Fibroblast of lung (primary cell): Measurements from ENCODE around the gene TTF2. TPM values are rescaled to one million over a fixed set of nuclear protein-coding genes. Genes with fewer than 3 reads are reported as not detected.
A peak's percentile ranks its signal among the peaks of the same experiment; 100 is the strongest.

Experiments
- DNase-seq, 2 donors: peaks; one replicate each; pipeline versions ENCODE4 v3.0.0 to v3.0.0-alpha.2; 2010; ENCODE audit warnings: low read depth in 2 of 2
- H2AFZ ChIP-seq: 2 replicates; pipeline ENCODE4 v1.5.1; 2012; ENCODE audit warnings: low read length, control low read depth, inconsistent platforms
- H3K27ac ChIP-seq: 2 replicates; pipeline ENCODE4 v1.5.1; 2011; ENCODE audit warnings: low read length, control low read depth; ENCODE audit not compliant: insufficient read depth
- H3K27me3 ChIP-seq: 2 replicates; pipeline ENCODE4 v1.5.1; 2011; ENCODE audit warnings: mild to moderate bottlenecking, low read length; ENCODE audit not compliant: control insufficient read depth, insufficient read depth
- H3K36me3 ChIP-seq: 2 replicates; pipeline ENCODE4 v1.5.1; 2011; ENCODE audit warnings: low read length; ENCODE audit not compliant: control insufficient read depth, insufficient read depth
- H3K4me1 ChIP-seq: 2 replicates; pipeline ENCODE4 v1.5.1; 2011; ENCODE audit warnings: low read length; ENCODE audit not compliant: control insufficient read depth, insufficient read depth; ENCODE audit errors: extremely low read depth
- H3K4me2 ChIP-seq: 2 replicates; pipeline ENCODE4 v1.5.1; 2011; ENCODE audit warnings: low read length, control low read depth; ENCODE audit not compliant: insufficient read depth; ENCODE audit errors: extremely low read depth
- H3K4me3 ChIP-seq, 4 experiments: fragments of 200-600 bp in 1 of 4; sonication (generic) in 1 of 4; replicated peaks in 1 of 4; 2 replicates each; pipeline ENCODE4 v1.5.1; 2011 to 2016; ENCODE audit warnings: low read length in 4 of 4, low read depth in 3 of 4, mild to moderate bottlenecking in 3 of 4, control low read depth in 2 of 4, inconsistent platforms in 1 of 4, mixed read lengths in 1 of 4; ENCODE audit not compliant: insufficient read depth in 1 of 4; ENCODE audit errors: control extremely low read depth in 1 of 4
- H3K79me2 ChIP-seq: 2 replicates; pipeline ENCODE4 v1.5.1; 2012; ENCODE audit warnings: mild to moderate bottlenecking, low read length, inconsistent platforms; ENCODE audit not compliant: control insufficient read depth, insufficient read depth
- H3K9ac ChIP-seq: 2 replicates; pipeline ENCODE4 v1.5.1; 2011; ENCODE audit warnings: mild to moderate bottlenecking, low read length, control low read depth; ENCODE audit not compliant: insufficient read depth
- H3K9me3 ChIP-seq: 2 replicates; pipeline ENCODE4 v1.5.1; 2012; ENCODE audit warnings: low read depth, low read length; ENCODE audit not compliant: control insufficient read depth, insufficient read depth
- H4K20me1 ChIP-seq: 2 replicates; pipeline ENCODE4 v1.5.1; 2011; ENCODE audit warnings: low read length; ENCODE audit not compliant: control insufficient read depth, insufficient read depth; ENCODE audit errors: extremely low read depth
- CTCF ChIP-seq, 2 donors: IDR thresholded peaks in 1 of 2; conservative IDR thresholded peaks in 1 of 2; 1 replicate in 1 of 2; 2 replicates in 1 of 2; pipeline ENCODE4 v1.5.1; 2011 to 2012; ENCODE audit warnings: low read length in 2 of 2, control low read depth in 1 of 2, inconsistent platforms in 1 of 2, low read depth in 1 of 2, mild to moderate bottlenecking in 1 of 2
- EZH2 ChIP-seq: IDR thresholded peaks from 2 replicates; pipeline ENCODE4 v1.5.1; 2012; ENCODE audit warnings: low read length, control low read depth, mild to moderate bottlenecking; ENCODE audit errors: missing control alignments
- polyA plus RNA-seq, 2 donors: library from polyadenylated mRNA; depleted of rRNA in 1 of 2; stranded (reverse) in 1 of 2; unstranded in 1 of 2; fragments of >200 nt; gene quantifications; 2 replicates each; pipeline ENCODE4 v1.2.1, GENCODE V29; 2011 to 2012; ENCODE audit warnings: missing spikeins in 1 of 2
- total RNA-seq: library from RNA; depleted of rRNA; stranded (reverse); fragments of >200 nt; gene quantifications from 2 replicates; pipeline ENCODE4 v1.2.1, GENCODE V29; 2014

Gene TTF2
- total and polyA plus RNA-seq, 2 donors (not counting 1 experiment from before 2014, with no cell fraction given): 10.0 to 13.2 TPM

- peak in 1 of 2 donors; percentile 47 for DNase-seq
- Histone ChIP-seq H3K4me1 (no peaks in the 10 kb centered on the region), H3K4me2 (no peak overlapping the region)
These were observed 50.6 kb downstream of the TTF2 start for GRCh38 chr1:117110774-117111173.

GRCh38 chr1:117112047-117112717 is 52.1 kb downstream of the TTF2 start:
- Histone ChIP-seq H3K27me3 (no peaks in the 10 kb centered on the region), H3K4me1 (no peaks in the 10 kb centered on the region), H4K20me1 (no peaks in the 10 kb centered on the region), H3K4me3 (no peak overlapping the region), H3K9me3 (no peaks in the 10 kb centered on the region), H3K4me2 (no peak overlapping the region), H3K36me3 (peaks cover 3% of the 10 kb centered on the region), H2AFZ (no peak overlapping the region), H3K27ac (no peak overlapping the region), H3K79me2 (no peaks in the 10 kb centered on the region), H3K9ac (no peak overlapping the region)
- no peak for DNase-seq
- TF ChIP-seq CTCF (conservative IDR thresholded peaks at IDR 0.05 in 1 of 2, IDR thresholded peaks at IDR 0.05 in 1 of 2; ENCODE audit: low read depth in 1 of 2, low read length in 2 of 2) (no peak), EZH2 (no peak)

More at GRCh38 chr1:117110774-117111173, 50.6 kb downstream of the TTF2 start:
- no peaks in the 10 kb centered on the region for H3K27me3 ChIP-seq
- no peak for TF ChIP-seq CTCF (conservative IDR thresholded peaks at IDR 0.05 in 1 of 2, IDR thresholded peaks at IDR 0.05 in 1 of 2; ENCODE audit: low read depth in 1 of 2, low read length in 2 of 2)
- no peak for TF ChIP-seq EZH2
- peaks cover 3% of the 10 kb centered on the region for H3K36me3 ChIP-seq
- H3K27ac ChIP-seq: no peak overlapping the region
- no peak overlapping the region for H3K4me3 ChIP-seq
- no peak overlapping the region for H3K9ac ChIP-seq
- no peaks in the 10 kb centered on the region for H3K9me3 ChIP-seq
- H4K20me1 ChIP-seq: no peaks in the 10 kb centered on the region
- H2AFZ ChIP-seq: no peak overlapping the region
- no peaks in the 10 kb centered on the region for H3K79me2 ChIP-seq

GRCh38 chr1:117113199-117113598 is 53.1 kb downstream of the TTF2 start:
- H3K79me2 ChIP-seq: no peaks in the 10 kb centered on the region
- no peak for DNase-seq
- H3K9me3 ChIP-seq: no peaks in the 10 kb centered on the region
- TF ChIP-seq CTCF (conservative IDR thresholded peaks at IDR 0.05 in 1 of 2, IDR thresholded peaks at IDR 0.05 in 1 of 2; ENCODE audit: low read depth in 1 of 2, low read length in 2 of 2) (no peak), EZH2 (no peak)
- no peak overlapping the region for H3K9ac ChIP-seq
- H3K27ac ChIP-seq: no peak overlapping the region
- H2AFZ ChIP-seq: no peak overlapping the region
- no peaks in the 10 kb centered on the region for H3K4me1 ChIP-seq
- H3K4me3 ChIP-seq: no peak overlapping the region
- no peak overlapping the region for H3K4me2 ChIP-seq
- H3K36me3 ChIP-seq: peaks cover 3% of the 10 kb centered on the region
- H3K27me3 ChIP-seq: no peaks in the 10 kb centered on the region
- H4K20me1 ChIP-seq: no peaks in the 10 kb centered on the region
